CD4-positive, alpha-beta memory T cell (primary cell): ENCODE measurements around the gene TMEM106C. TPM values are rescaled to one million over a fixed set of nuclear protein-coding genes. Genes with fewer than 3 reads are reported as not detected.
A peak's percentile ranks its signal among the peaks of the same experiment; 100 is the strongest.

Experiments used
- CTCF ChIA-PET: fragments of 350-600 bp; sonication (Branson Sonifier 250); formaldehyde crosslinking; loops from one replicate; lab custom pipeline; 2021; ENCODE audit warnings: inconsistent platforms; ENCODE audit not compliant: partially characterized antibody; lab: Charles Lee
- POLR2A ChIA-PET: fragments of 350-600 bp; sonication (Branson Sonifier 250); formaldehyde crosslinking; loops from one replicate; lab custom pipeline; 2021; ENCODE audit not compliant: partially characterized antibody; lab: Charles Lee
- DNase-seq, 5 donors: peaks; one replicate each; pipeline versions ENCODE4 v3.0.0 to v3.0.0-alpha.2; 2020 to 2022; ENCODE audit warnings: mixed read lengths in 1 of 5
- H3K27ac ChIP-seq: one replicate; pipeline ENCODE4 v1.7.0; 2013; ENCODE audit warnings: low read depth, low read length
- H3K27me3 ChIP-seq: 2 replicates; pipeline ENCODE4 v1.7.0; 2013; ENCODE audit warnings: mild to moderate bottlenecking, low read length, moderate library complexity; ENCODE audit not compliant: insufficient read depth
- H3K36me3 ChIP-seq: 2 replicates; pipeline ENCODE4 v1.7.0; 2013; ENCODE audit warnings: mild to moderate bottlenecking, low read length, moderate library complexity; ENCODE audit not compliant: insufficient read depth
- H3K4me1 ChIP-seq: 2 replicates; pipeline ENCODE4 v1.7.0; 2013; ENCODE audit warnings: mild to moderate bottlenecking, low read length, moderate library complexity; ENCODE audit not compliant: insufficient read depth
- H3K4me3 ChIP-seq, 2 donors: one replicate each; pipeline ENCODE4 v1.7.0; 2013; ENCODE audit warnings: low read length in 2 of 2, mild to moderate bottlenecking in 1 of 2
- H3K9me3 ChIP-seq, 2 donors: one replicate each; pipeline ENCODE4 v1.7.0; 2013; ENCODE audit warnings: low read length in 2 of 2, control low read depth in 1 of 2; ENCODE audit not compliant: control insufficient read depth in 1 of 2
- H3K27ac Mint-ChIP-seq, 7 donors: one replicate each; pipeline ENCODE4 v1.8.0; 2020 to 2021; ENCODE audit warnings: mixed read lengths in 7 of 7, mild to moderate bottlenecking in 6 of 7, inconsistent platforms in 3 of 7, moderate library complexity in 3 of 7
- H3K27me3 Mint-ChIP-seq, 2 donors: one replicate each; pipeline ENCODE4 v1.8.0; 2020 to 2021; ENCODE audit warnings: mixed read lengths in 2 of 2
- H3K36me3 Mint-ChIP-seq, 2 donors: one replicate each; pipeline ENCODE4 v1.8.0; 2020 to 2021; ENCODE audit warnings: mixed read lengths in 2 of 2, inconsistent platforms in 1 of 2, mild to moderate bottlenecking in 1 of 2
- H3K4me1 Mint-ChIP-seq, 4 donors: one replicate each; pipeline ENCODE4 v1.8.0; 2020 to 2021; ENCODE audit warnings: mixed read lengths in 4 of 4, mild to moderate bottlenecking in 1 of 4
- H3K4me3 Mint-ChIP-seq, 8 donors: one replicate each; pipeline ENCODE4 v1.8.0; 2020 to 2021; ENCODE audit warnings: mixed read lengths in 8 of 8, mild to moderate bottlenecking in 7 of 8, moderate library complexity in 6 of 8, inconsistent platforms in 3 of 8
- H3K9me3 Mint-ChIP-seq, 8 donors: one replicate each; pipeline ENCODE4 v1.8.0; 2020 to 2021; ENCODE audit warnings: mixed read lengths in 8 of 8, mild to moderate bottlenecking in 5 of 8, inconsistent platforms in 3 of 8, moderate library complexity in 1 of 8
- intact Hi-C: fragments of 100-400 bp; cut with micrococcal nuclease; formaldehyde crosslinking; loops from one replicate; pipeline ENCODE4 v1.15.1; 2023
- polyA plus RNA-seq, 2 donors: library from polyadenylated mRNA; unstranded; fragments of 300-500 nt; fragmentation: Illumina TruSeq; gene quantifications; one replicate each; pipeline ENCODE4 v1.2.3, GENCODE V29; 2021
- total RNA-seq, 2 experiments: library from RNA; stranded (reverse); gene quantifications; one replicate each; pipeline ENCODE4 v1.2.3, GENCODE V29; 2021

The TMEM106C gene
- total and polyA plus RNA-seq, 4 experiments from 2014 or later: 42.5 to 77.4 (median 44.6) TPM

GRCh38 chr12:47972895-47973294 is 9.5 kb downstream of the TMEM106C start:
- Histone ChIP-seq H3K4me1 (no peaks in the 10 kb centered on the region), H3K27me3 (no peaks in the 10 kb centered on the region), H3K4me3 (no peak overlapping the region), H3K36me3 (no peaks in the 10 kb centered on the region), H3K9me3 (no peaks in the 10 kb centered on the region), H3K27ac (no peak overlapping the region)
- H3K27me3 Mint-ChIP-seq: no peaks in the 10 kb centered on the region
- ChIA-PET POLR2A (no interaction called here), CTCF (no interaction called here)
- H3K9me3 Mint-ChIP-seq: no peaks in the 10 kb centered on the region
- H3K36me3 Mint-ChIP-seq: peaks cover 3 to 20% of the 10 kb centered on the region in 2 donors
- H3K27ac Mint-ChIP-seq: no peak overlapping the region
- DNase-seq: no peak
- intact Hi-C loops: no loop called here
- H3K4me1 Mint-ChIP-seq: no peaks in the 10 kb centered on the region
- no peak overlapping the region for H3K4me3 Mint-ChIP-seq

- Histone ChIP-seq H3K4me3 (no peak overlapping the region), H3K27ac (no peak overlapping the region), H3K36me3 (no peaks in the 10 kb centered on the region), H3K27me3 (no peaks in the 10 kb centered on the region), H3K9me3 (no peaks in the 10 kb centered on the region), H3K4me1 (no peaks in the 10 kb centered on the region)
- H3K27ac Mint-ChIP-seq: peak overlapping the region in 3 of 7 donors; percentile 2 to 51 (median 8)
- intact Hi-C loops: no loop called here
- H3K4me3 Mint-ChIP-seq: no peak overlapping the region
- ChIA-PET CTCF (interaction anchor here (0.7 to 4.7 kb wide), 3 partner anchors 10 to 191 kb away, joined by 3 to 24 read pairs (median 4); partner anchors contain the start of gene TMEM106C), POLR2A (no interaction called here)
- no peaks in the 10 kb centered on the region for H3K27me3 Mint-ChIP-seq
- H3K36me3 Mint-ChIP-seq: peaks cover 0 to 12% of the 10 kb centered on the region in 2 donors
- no peak for DNase-seq
- no peaks in the 10 kb centered on the region for H3K4me1 Mint-ChIP-seq
- no peaks in the 10 kb centered on the region for H3K9me3 Mint-ChIP-seq
Observed at GRCh38 chr12:47973870-47974269, 10.5 kb downstream of the TMEM106C start.

GRCh38 chr12:47975036-47975620 is 11.7 kb downstream of the TMEM106C start:
- Mint-ChIP-seq H3K4me3 (no peak overlapping the region), H3K27me3 (no peaks in the 10 kb centered on the region), H3K9me3 (no peaks in the 10 kb centered on the region), H3K36me3 (peaks cover 0 to 1% of the 10 kb centered on the region in 2 donors), H3K27ac (peak overlapping the region in 1 of 7 donors; percentile 25), H3K4me1 (no peaks in the 10 kb centered on the region)
- CTCF ChIA-PET: interaction anchor here (1.4 to 4.7 kb wide), 2 partner anchors 11 to 24 kb away, joined by 4 to 24 read pairs; partner anchors contain the start of gene TMEM106C
- DNase-seq: no peak
- Histone ChIP-seq H3K4me1 (no peaks in the 10 kb centered on the region), H3K27ac (no peak overlapping the region), H3K27me3 (no peaks in the 10 kb centered on the region), H3K4me3 (no peak overlapping the region), H3K36me3 (no peaks in the 10 kb centered on the region), H3K9me3 (no peaks in the 10 kb centered on the region)
- POLR2A ChIA-PET: no interaction called here
- intact Hi-C loops: no loop called here

- DNase-seq: no peak
- no peaks in the 10 kb centered on the region for H3K36me3 ChIP-seq
- no peaks in the 10 kb centered on the region for H3K9me3 ChIP-seq
- H3K36me3 Mint-ChIP-seq: no peaks in the 10 kb centered on the region
- intact Hi-C loops: no loop called here
- no peaks in the 10 kb centered on the region for H3K27me3 Mint-ChIP-seq
- H3K4me1 Mint-ChIP-seq: no peaks in the 10 kb centered on the region
- no peaks in the 10 kb centered on the region for H3K4me1 ChIP-seq
- no peaks in the 10 kb centered on the region for H3K9me3 Mint-ChIP-seq
- H3K4me3 ChIP-seq: no peak overlapping the region
- H3K27ac ChIP-seq: no peak overlapping the region
- no peak overlapping the region for H3K27ac Mint-ChIP-seq
- POLR2A ChIA-PET: no interaction called here
- H3K4me3 Mint-ChIP-seq: no peak overlapping the region
- CTCF ChIA-PET: interaction anchor here (4.7 kb wide), 1 partner anchor 12 kb away, joined by 24 read pairs; the partner anchor contains the start of gene TMEM106C
- no peaks in the 10 kb centered on the region for H3K27me3 ChIP-seq
Observed at GRCh38 chr12:47975816-47976215, 12.4 kb downstream of the TMEM106C start.

GRCh38 chr12:47977046-47977771 is 13.8 kb downstream of the TMEM106C start:
- Mint-ChIP-seq H3K9me3 (no peaks in the 10 kb centered on the region), H3K4me1 (no peaks in the 10 kb centered on the region), H3K36me3 (no peaks in the 10 kb centered on the region), H3K27ac (no peak overlapping the region), H3K4me3 (no peak overlapping the region), H3K27me3 (no peaks in the 10 kb centered on the region)
- Histone ChIP-seq H3K4me1 (no peaks in the 10 kb centered on the region), H3K4me3 (no peak overlapping the region), H3K27me3 (no peaks in the 10 kb centered on the region), H3K27ac (no peak overlapping the region), H3K9me3 (no peaks in the 10 kb centered on the region), H3K36me3 (no peaks in the 10 kb centered on the region)
- no peak for DNase-seq
- intact Hi-C loops: no loop called here
- CTCF ChIA-PET: interaction anchor here (0.9 to 4.7 kb wide), 2 partner anchors 13 to 236 kb away, joined by 3 to 24 read pairs; partner anchors contain the start of gene TMEM106C
- POLR2A ChIA-PET: no interaction called here

GRCh38 chr12:47977772-47978597 is 14.6 kb downstream of the TMEM106C start:
- POLR2A ChIA-PET: no interaction called here
- H3K36me3 ChIP-seq: no peaks in the 10 kb centered on the region
- Mint-ChIP-seq H3K27me3 (no peaks in the 10 kb centered on the region), H3K9me3 (no peaks in the 10 kb centered on the region), H3K4me3 (no peak overlapping the region), H3K4me1 (no peaks in the 10 kb centered on the region), H3K27ac (no peak overlapping the region), H3K36me3 (no peaks in the 10 kb centered on the region)
- CTCF ChIA-PET: interaction anchor here (2.2 to 4.7 kb wide), 2 partner anchors 14 kb away, joined by 6 to 24 read pairs; partner anchors contain the start of gene TMEM106C
- H3K9me3 ChIP-seq: no peaks in the 10 kb centered on the region
- no peaks in the 10 kb centered on the region for H3K4me1 ChIP-seq
- H3K4me3 ChIP-seq: no peak overlapping the region
- no peaks in the 10 kb centered on the region for H3K27me3 ChIP-seq
- DNase-seq: peak in 1 of 5 donors; percentile 14
- intact Hi-C loops: no loop called here
- H3K27ac ChIP-seq: no peak overlapping the region

- H3K4me3 Mint-ChIP-seq: no peak overlapping the region
- intact Hi-C loops: no loop called here
- no peak overlapping the region for H3K27ac ChIP-seq
- H3K4me1 ChIP-seq: no peaks in the 10 kb centered on the region
- H3K4me1 Mint-ChIP-seq: no peaks in the 10 kb centered on the region
- no peaks in the 10 kb centered on the region for H3K27me3 ChIP-seq
- H3K27ac Mint-ChIP-seq: no peak overlapping the region
- no peaks in the 10 kb centered on the region for H3K9me3 Mint-ChIP-seq
- POLR2A ChIA-PET: no interaction called here
- no peak for DNase-seq
- no peak overlapping the region for H3K4me3 ChIP-seq
- no peaks in the 10 kb centered on the region for H3K27me3 Mint-ChIP-seq
- H3K36me3 ChIP-seq: no peaks in the 10 kb centered on the region
- no peaks in the 10 kb centered on the region for H3K9me3 ChIP-seq
- H3K36me3 Mint-ChIP-seq: no peaks in the 10 kb centered on the region
- CTCF ChIA-PET: interaction anchor here (2.2 kb wide), 1 partner anchor 15 kb away, joined by 6 read pairs; the partner anchor contains the start of gene TMEM106C
Observed at GRCh38 chr12:47978598-47978873, 15.1 kb downstream of the TMEM106C start.
